GM23248 (cell line): ENCODE data around the gene DPM1.

ENCODE experiments used
- EZH2 ChIP-seq: fragments of 200-600 bp; sonication (generic); IDR thresholded peaks from 2 replicates; pipeline ENCODE4 v1.6.1; 2018; ENCODE audit warnings: antibody characterized with exemption, mild to moderate bottlenecking; ENCODE audit not compliant: insufficient read depth, poor library complexity, severe bottlenecking
- EZH2phosphoT487 ChIP-seq: fragments of 200-600 bp; sonication (generic); IDR thresholded peaks from 2 replicates; pipeline ENCODE4 v1.6.1; 2018; ENCODE audit warnings: antibody characterized with exemption, moderate library complexity, mild to moderate bottlenecking, low read depth; ENCODE audit not compliant: insufficient read depth

GRCh38 chr20:50992733-50993457 is 34.6 kb upstream of the DPM1 start:
- no peak for TF ChIP-seq EZH2phosphoT487
- no peak for TF ChIP-seq EZH2
